ENCODE results near the gene PRDM2. TPM values are rescaled to one million over a fixed set of nuclear protein-coding genes. Genes with fewer than 3 reads are reported as not detected.

PRDM2 gene
- total and polyA plus RNA-seq, 5 donors from 2014 or later: 16.8 to 221 (median 19.7) TPM

GRCh38 chr1:13823936-13824335 lies 123.9 kb downstream of the PRDM2 start:
- peak overlapping the region in 1 of 4 donors; percentile 63 for H3K4me3 Mint-ChIP-seq
- H3K4me1 Mint-ChIP-seq: peaks cover 0 to 6% (median 0%) of the 10 kb centered on the region in 4 donors
- H3K27me3 Mint-ChIP-seq: no peaks in the 10 kb centered on the region
- H3K9me3 ChIP-seq (ENCODE audit: control insufficient read depth in 2 of 2, low read length in 2 of 2): no peaks in the 10 kb centered on the region
- ATAC-seq (ENCODE audit: low read depth in 2 of 2): no peak
- DNase-seq: no peak
- H3K4me3 ChIP-seq (ENCODE audit: low read depth, low read length): no peak overlapping the region
- peaks cover 17% of the 10 kb centered on the region for H3K36me3 Mint-ChIP-seq
- peaks cover 14% of the 10 kb centered on the region for H3K36me3 ChIP-seq (ENCODE audit: control insufficient read depth, insufficient read depth, low read length)
- peaks cover 2% of the 10 kb centered on the region for H3K4me1 ChIP-seq (ENCODE audit: control insufficient read depth, insufficient read depth, low read length, poor library complexity, severe bottlenecking)
- no peak overlapping the region for H3K27ac ChIP-seq (ENCODE audit: insufficient read depth, low read length, poor library complexity, severe bottlenecking)
- H3K27ac Mint-ChIP-seq: no peak overlapping the region
- no peaks in the 10 kb centered on the region for H3K27me3 ChIP-seq (ENCODE audit: control insufficient read depth, insufficient read depth, low read length)
- H3K9me3 Mint-ChIP-seq: no peaks in the 10 kb centered on the region

- no peaks in the 10 kb centered on the region for H3K27me3 ChIP-seq (ENCODE audit: control insufficient read depth, insufficient read depth, low read length)
- Mint-ChIP-seq H3K27me3 (no peaks in the 10 kb centered on the region), H3K36me3 (peaks cover 16% of the 10 kb centered on the region), H3K9me3 (no peaks in the 10 kb centered on the region), H3K4me3 (no peak overlapping the region), H3K27ac (peak overlapping the region in 1 of 3 donors; percentile 54), H3K4me1 (peaks cover 0 to 8% (median 0%) of the 10 kb centered on the region in 4 donors)
- H3K9me3 ChIP-seq (ENCODE audit: control insufficient read depth in 2 of 2, low read length in 2 of 2): no peaks in the 10 kb centered on the region
- H3K36me3 ChIP-seq (ENCODE audit: control insufficient read depth, insufficient read depth, low read length): peaks cover 11% of the 10 kb centered on the region
- DNase-seq (no peak), ATAC-seq (ENCODE audit: low read depth in 2 of 2) (no peak)
- no peak overlapping the region for H3K4me3 ChIP-seq (ENCODE audit: low read depth, low read length)
- H3K27ac ChIP-seq (ENCODE audit: insufficient read depth, low read length, poor library complexity, severe bottlenecking): no peak overlapping the region
- peaks cover 3% of the 10 kb centered on the region for H3K4me1 ChIP-seq (ENCODE audit: control insufficient read depth, insufficient read depth, low read length, poor library complexity, severe bottlenecking)
These were observed 124.6 kb downstream of the PRDM2 start for GRCh38 chr1:13824626-13825025.

- Mint-ChIP-seq H3K27ac (peak overlapping the region in 1 of 3 donors; percentile 54), H3K36me3 (peaks cover 12% of the 10 kb centered on the region), H3K27me3 (no peaks in the 10 kb centered on the region), H3K4me3 (no peak overlapping the region), H3K9me3 (no peaks in the 10 kb centered on the region), H3K4me1 (peaks cover 0 to 9% (median under 1%) of the 10 kb centered on the region in 4 donors)
- H3K4me1 ChIP-seq (ENCODE audit: control insufficient read depth, insufficient read depth, low read length, poor library complexity, severe bottlenecking): peaks cover 3% of the 10 kb centered on the region
- peaks cover 11% of the 10 kb centered on the region for H3K36me3 ChIP-seq (ENCODE audit: control insufficient read depth, insufficient read depth, low read length)
- DNase-seq (no peak), ATAC-seq (ENCODE audit: low read depth in 2 of 2) (no peak)
- no peaks in the 10 kb centered on the region for H3K27me3 ChIP-seq (ENCODE audit: control insufficient read depth, insufficient read depth, low read length)
- no peak overlapping the region for H3K4me3 ChIP-seq (ENCODE audit: low read depth, low read length)
- no peaks in the 10 kb centered on the region for H3K9me3 ChIP-seq (ENCODE audit: control insufficient read depth in 2 of 2, low read length in 2 of 2)
- no peak overlapping the region for H3K27ac ChIP-seq (ENCODE audit: insufficient read depth, low read length, poor library complexity, severe bottlenecking)
These were observed 125.0 kb downstream of the PRDM2 start for GRCh38 chr1:13825033-13825432.

- Mint-ChIP-seq H3K4me1 (peaks cover 0 to 9% (median 2%) of the 10 kb centered on the region in 4 donors), H3K36me3 (peaks cover 11% of the 10 kb centered on the region), H3K4me3 (no peak overlapping the region), H3K27me3 (no peaks in the 10 kb centered on the region), H3K27ac (peak overlapping the region in 1 of 3 donors; percentile 82), H3K9me3 (no peaks in the 10 kb centered on the region)
- Histone ChIP-seq H3K27me3 (ENCODE audit: control insufficient read depth, insufficient read depth, low read length) (no peaks in the 10 kb centered on the region), H3K36me3 (ENCODE audit: control insufficient read depth, insufficient read depth, low read length) (peaks cover 11% of the 10 kb centered on the region), H3K27ac (ENCODE audit: insufficient read depth, low read length, poor library complexity, severe bottlenecking) (no peak overlapping the region), H3K4me1 (ENCODE audit: control insufficient read depth, insufficient read depth, low read length, poor library complexity, severe bottlenecking) (peaks cover 3% of the 10 kb centered on the region), H3K9me3 (ENCODE audit: control insufficient read depth in 2 of 2, low read length in 2 of 2) (no peaks in the 10 kb centered on the region), H3K4me3 (ENCODE audit: low read depth, low read length) (no peak overlapping the region)
- DNase-seq: no peak
- ATAC-seq (ENCODE audit: low read depth in 2 of 2): no peak
These were observed 126.0 kb downstream of the PRDM2 start for GRCh38 chr1:13826009-13826408.

GRCh38 chr1:13826591-13826990 lies 126.6 kb downstream of the PRDM2 start:
- no peak for ATAC-seq (ENCODE audit: low read depth in 2 of 2)
- H3K9me3 ChIP-seq (ENCODE audit: control insufficient read depth in 2 of 2, low read length in 2 of 2): no peaks in the 10 kb centered on the region
- Mint-ChIP-seq H3K27me3 (no peaks in the 10 kb centered on the region), H3K4me3 (no peak overlapping the region), H3K9me3 (no peaks in the 10 kb centered on the region), H3K36me3 (peaks cover 11% of the 10 kb centered on the region), H3K4me1 (peaks cover 0 to 9% (median 2%) of the 10 kb centered on the region in 4 donors), H3K27ac (peak overlapping the region in 1 of 3 donors; percentile 69)
- H3K27me3 ChIP-seq (ENCODE audit: control insufficient read depth, insufficient read depth, low read length): no peaks in the 10 kb centered on the region
- peaks cover 11% of the 10 kb centered on the region for H3K36me3 ChIP-seq (ENCODE audit: control insufficient read depth, insufficient read depth, low read length)
- H3K27ac ChIP-seq (ENCODE audit: insufficient read depth, low read length, poor library complexity, severe bottlenecking): no peak overlapping the region
- no peak for DNase-seq
- H3K4me3 ChIP-seq (ENCODE audit: low read depth, low read length): no peak overlapping the region
- peaks cover 3% of the 10 kb centered on the region for H3K4me1 ChIP-seq (ENCODE audit: control insufficient read depth, insufficient read depth, low read length, poor library complexity, severe bottlenecking)

GRCh38 chr1:13828454-13829151 lies 128.6 kb downstream of the PRDM2 start:
- H3K27ac Mint-ChIP-seq: no peak overlapping the region
- H3K27me3 ChIP-seq (ENCODE audit: control insufficient read depth, insufficient read depth, low read length): no peaks in the 10 kb centered on the region
- ATAC-seq (ENCODE audit: low read depth in 2 of 2) (no peak), DNase-seq (peak in 1 of 3 donors; percentile 42)
- peaks cover 2% of the 10 kb centered on the region for H3K36me3 ChIP-seq (ENCODE audit: control insufficient read depth, insufficient read depth, low read length)
- no peak overlapping the region for H3K4me3 ChIP-seq (ENCODE audit: low read depth, low read length)
- H3K36me3 Mint-ChIP-seq: no peaks in the 10 kb centered on the region
- H3K4me1 Mint-ChIP-seq: peaks cover 0 to 9% (median 2%) of the 10 kb centered on the region in 4 donors
- peaks cover 3% of the 10 kb centered on the region for H3K4me1 ChIP-seq (ENCODE audit: control insufficient read depth, insufficient read depth, low read length, poor library complexity, severe bottlenecking)
- no peaks in the 10 kb centered on the region for H3K9me3 Mint-ChIP-seq
- no peaks in the 10 kb centered on the region for H3K27me3 Mint-ChIP-seq
- H3K4me3 Mint-ChIP-seq: no peak overlapping the region
- no peak overlapping the region for H3K27ac ChIP-seq (ENCODE audit: insufficient read depth, low read length, poor library complexity, severe bottlenecking)
- H3K9me3 ChIP-seq (ENCODE audit: control insufficient read depth in 2 of 2, low read length in 2 of 2): no peaks in the 10 kb centered on the region

- H3K9me3 ChIP-seq (ENCODE audit: control insufficient read depth in 2 of 2, low read length in 2 of 2): no peaks in the 10 kb centered on the region
- Mint-ChIP-seq H3K9me3 (no peaks in the 10 kb centered on the region), H3K4me1 (peaks cover 0 to 9% (median 2%) of the 10 kb centered on the region in 4 donors), H3K27ac (no peak overlapping the region), H3K4me3 (no peak overlapping the region), H3K36me3 (no peaks in the 10 kb centered on the region), H3K27me3 (no peaks in the 10 kb centered on the region)
- ATAC-seq (ENCODE audit: low read depth in 2 of 2) (no peak), DNase-seq (no peak)
- H3K27ac ChIP-seq (ENCODE audit: insufficient read depth, low read length, poor library complexity, severe bottlenecking): no peak overlapping the region
- H3K27me3 ChIP-seq (ENCODE audit: control insufficient read depth, insufficient read depth, low read length): no peaks in the 10 kb centered on the region
- no peak overlapping the region for H3K4me3 ChIP-seq (ENCODE audit: low read depth, low read length)
- peaks cover 2% of the 10 kb centered on the region for H3K36me3 ChIP-seq (ENCODE audit: control insufficient read depth, insufficient read depth, low read length)
- H3K4me1 ChIP-seq (ENCODE audit: control insufficient read depth, insufficient read depth, low read length, poor library complexity, severe bottlenecking): peaks cover 3% of the 10 kb centered on the region
These were observed 129.3 kb downstream of the PRDM2 start for GRCh38 chr1:13829152-13829769.
